H1 (cell line): ENCODE results near the gene SRPRA. TPM values are rescaled to one million over a fixed set of nuclear protein-coding genes. Genes with fewer than 3 reads are reported as not detected.

Experiments used
- ASH2L ChIP-seq: fragments of 200-600, 300-600 bp; sonication (generic); IDR thresholded peaks from one replicate; pipeline ENCODE4 v1.7.1; 2017; ENCODE audit warnings: low read length
- CBX5 ChIP-seq: fragments of 300-800, 300-1000 bp; sonication (generic); IDR thresholded peaks from 2 replicates; pipeline ENCODE4 v1.7.1; 2016; ENCODE audit warnings: antibody characterized with exemption, low read length, low read depth
- CBX8 ChIP-seq: fragments of 300-800, 300-1000 bp; sonication (generic); IDR thresholded peaks from 2 replicates; pipeline ENCODE4 v1.7.1; 2016; ENCODE audit warnings: low read depth, low read length, borderline replicate concordance
- CREB1 ChIP-seq: IDR thresholded peaks from 2 replicates; pipeline ENCODE4 v1.6.1; 2012; ENCODE audit warnings: inconsistent platforms
- CTBP2 ChIP-seq: IDR thresholded peaks from 2 replicates; pipeline ENCODE4 v1.7.0; 2011; ENCODE audit warnings: borderline replicate concordance, mild to moderate bottlenecking, moderate library complexity, mixed read lengths, low read length; ENCODE audit not compliant: insufficient read depth, insufficient read length
- EP300 ChIP-seq, 2 experiments: IDR thresholded peaks; 1 replicate in 1 of 2; 2 replicates in 1 of 2; pipeline ENCODE4 v1.6.1; 2011 to 2012; ENCODE audit warnings: low read depth in 2 of 2, low read length in 2 of 2, mild to moderate bottlenecking in 2 of 2, borderline replicate concordance in 1 of 2, inconsistent platforms in 1 of 2, moderate library complexity in 1 of 2
- EZH2 ChIP-seq: fragments of 200-600 bp; sonication (generic); IDR thresholded peaks from 2 replicates; pipeline ENCODE4 v1.7.1; 2012; ENCODE audit warnings: low read depth, mild to moderate bottlenecking, moderate library complexity, low read length, inconsistent platforms; ENCODE audit not compliant: severe bottlenecking
- GTF2F1 ChIP-seq: IDR thresholded peaks from 2 replicates; pipeline ENCODE4 v1.6.1; 2012; ENCODE audit warnings: low read depth, low read length, improper control_type of control experiment, borderline replicate concordance
- HDAC6 ChIP-seq: IDR thresholded peaks from one replicate; pipeline ENCODE4 v1.7.1; 2012; ENCODE audit warnings: low read depth, mild to moderate bottlenecking, inconsistent platforms, low read length, moderate library complexity
- NANOG ChIP-seq: IDR thresholded peaks from 2 replicates; pipeline ENCODE4 v1.6.1; 2011; ENCODE audit warnings: low read length, low read depth, mild to moderate bottlenecking, inconsistent platforms; ENCODE audit not compliant: insufficient read depth, poor library complexity, severe bottlenecking
- POLR2AphosphoS5 ChIP-seq: IDR thresholded peaks from 2 replicates; pipeline ENCODE4 v1.6.1; 2011; ENCODE audit warnings: low read depth, low read length
- RAD21 ChIP-seq, 2 experiments: IDR thresholded peaks in 1 of 2; conservative IDR thresholded peaks in 1 of 2; 2 replicates each; pipeline ENCODE4 v1.6.1; 2011; ENCODE audit warnings: low read depth in 2 of 2, low read length in 2 of 2, improper control_type of control experiment in 1 of 2, inconsistent platforms in 1 of 2, mild to moderate bottlenecking in 1 of 2, moderate library complexity in 1 of 2
- TAF1 ChIP-seq: IDR thresholded peaks from 2 replicates; pipeline ENCODE4 v1.6.1; 2011; ENCODE audit warnings: mild to moderate bottlenecking, low read depth, low read length
- polyA plus RNA-seq, 7 experiments: library from polyadenylated mRNA; depleted of rRNA in 3 of 7; stranded (reverse) in 5 of 7; unstranded in 2 of 7; fragments of >200 nt in 5 of 7; fragments of 200-250 nt in 2 of 7; gene quantifications; 1 replicate in 5 of 7; 2 replicates in 1 of 7; 4 replicates in 1 of 7; pipeline versions ENCODE4 v1.2.1 to v1.2.3, GENCODE V29; 2011 to 2013; ENCODE audit warnings: missing spikeins in 2 of 7, mixed read lengths in 2 of 7
- total RNA-seq: library from RNA; stranded (reverse); fragmentation: NEBNext Ultra II Directional; extraction: Animal tissue kit (Norgen Biotek cat#: 25700); gene quantifications from 2 replicates; pipeline ENCODE4 v1.2.1, GENCODE V29; 2021

Gene SRPRA
- total and polyA plus RNA-seq, 2 of the 8 experiments (the other 6 are each of a cell fraction or from before 2014, with no cell fraction given), result 57.6 to 62.0 TPM

GRCh38 chr11:126310200-126310991 is 41.7 kb upstream of the SRPRA start (continued):
- TF ChIP-seq RAD21 (IDR thresholded peaks at IDR 0.05 in 1 of 2, conservative IDR thresholded peaks at IDR 0.05 in 1 of 2; ENCODE audit: low read depth in 2 of 2, low read length in 2 of 2) (peak; percentile 92 to 93), EZH2 (no peak), CREB1 (no peak), CTBP2 (no peak), CBX8 (no peak), EP300 (IDR thresholded peaks at IDR 0.05; ENCODE audit: borderline replicate concordance in 1 of 2, low read depth in 2 of 2, low read length in 2 of 2) (no peak), NANOG (peak; percentile 24), ASH2L (no peak), TAF1 (no peak), POLR2AphosphoS5 (no peak), HDAC6 (no peak), GTF2F1 (no peak), CBX5 (no peak)
